GM10248 (cell line): ENCODE data around the gene SANBR.

Experiments
- CTCF ChIA-PET: fragments of 300-600 bp; sonication (Branson Sonifier 250); formaldehyde crosslinking; extraction: SDS; loops from one replicate; lab custom pipeline; 2021; ENCODE audit warnings: antibody characterized with exemption; lab: Yijun Ruan, JAX
- POLR2A ChIA-PET: fragments of 350-650 bp; sonication (Branson Sonifier 250); formaldehyde crosslinking; extraction: SDS; loops from one replicate; lab custom pipeline; 2020; ENCODE audit warnings: antibody characterized with exemption; lab: Yijun Ruan, JAX
- DNase-seq: peaks from one replicate; pipeline ENCODE4 v3.0.0; 2012; ENCODE audit errors: extremely low spot score
- TF ChIP-seq, protein P1 (sequence below): IDR thresholded peaks from 2 replicates; pipeline ENCODE4 v1.5.1; 2012; ENCODE audit warnings: mild to moderate bottlenecking, low read depth; ENCODE audit errors: extremely low read depth, missing control alignments, control extremely low read depth

SANBR gene

DNA sequence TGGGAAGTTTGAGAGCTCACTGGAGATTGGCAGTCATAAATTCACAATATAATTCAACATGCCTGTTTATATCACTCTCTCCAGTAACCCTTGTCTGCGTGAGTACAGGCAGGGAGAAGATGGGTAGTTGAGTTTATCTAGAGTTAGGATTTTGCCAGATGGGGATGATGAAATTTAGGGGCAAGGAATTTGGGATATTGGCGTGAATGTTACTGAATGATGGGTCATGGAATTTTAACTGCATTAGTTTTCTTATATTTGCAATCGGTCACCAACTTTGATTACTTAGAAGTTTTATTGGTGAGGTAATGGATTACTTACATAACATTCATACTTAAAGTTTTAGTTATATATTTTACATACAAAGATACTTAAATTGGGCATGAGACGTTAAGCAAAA lies 35.1 kb downstream of the SANBR start:
- CTCF ChIA-PET, result no interaction called here
- TF ChIP-seq, protein P1, sequence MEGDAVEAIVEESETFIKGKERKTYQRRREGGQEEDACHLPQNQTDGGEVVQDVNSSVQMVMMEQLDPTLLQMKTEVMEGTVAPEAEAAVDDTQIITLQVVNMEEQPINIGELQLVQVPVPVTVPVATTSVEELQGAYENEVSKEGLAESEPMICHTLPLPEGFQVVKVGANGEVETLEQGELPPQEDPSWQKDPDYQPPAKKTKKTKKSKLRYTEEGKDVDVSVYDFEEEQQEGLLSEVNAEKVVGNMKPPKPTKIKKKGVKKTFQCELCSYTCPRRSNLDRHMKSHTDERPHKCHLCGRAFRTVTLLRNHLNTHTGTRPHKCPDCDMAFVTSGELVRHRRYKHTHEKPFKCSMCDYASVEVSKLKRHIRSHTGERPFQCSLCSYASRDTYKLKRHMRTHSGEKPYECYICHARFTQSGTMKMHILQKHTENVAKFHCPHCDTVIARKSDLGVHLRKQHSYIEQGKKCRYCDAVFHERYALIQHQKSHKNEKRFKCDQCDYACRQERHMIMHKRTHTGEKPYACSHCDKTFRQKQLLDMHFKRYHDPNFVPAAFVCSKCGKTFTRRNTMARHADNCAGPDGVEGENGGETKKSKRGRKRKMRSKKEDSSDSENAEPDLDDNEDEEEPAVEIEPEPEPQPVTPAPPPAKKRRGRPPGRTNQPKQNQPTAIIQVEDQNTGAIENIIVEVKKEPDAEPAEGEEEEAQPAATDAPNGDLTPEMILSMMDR, result no peak
- no peak for DNase-seq
- POLR2A ChIA-PET, result no interaction called here

DNA sequence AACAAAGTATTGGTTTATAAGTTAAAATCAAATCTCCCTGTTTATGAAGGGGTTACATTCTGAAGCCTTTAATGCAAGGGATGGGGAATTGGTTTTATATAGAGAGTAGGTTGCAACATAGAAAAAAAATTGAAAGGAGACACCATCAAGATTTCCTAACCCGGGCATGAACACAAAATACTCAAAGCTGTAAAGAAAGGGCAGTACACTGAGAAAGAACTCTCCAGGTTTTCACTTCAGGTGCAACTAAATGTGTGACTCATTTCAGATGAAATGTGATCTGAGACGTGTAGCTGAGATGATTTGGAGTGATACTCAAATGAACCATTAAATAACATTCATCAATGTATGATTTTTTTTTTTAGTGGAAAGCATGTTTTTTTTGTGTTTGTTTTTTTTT lies 43.6 kb downstream of the SANBR start:
- CTCF ChIA-PET, result no interaction called here
- POLR2A ChIA-PET, result no interaction called here
- no peak for DNase-seq
- TF ChIP-seq, protein P1, result no peak

DNA sequence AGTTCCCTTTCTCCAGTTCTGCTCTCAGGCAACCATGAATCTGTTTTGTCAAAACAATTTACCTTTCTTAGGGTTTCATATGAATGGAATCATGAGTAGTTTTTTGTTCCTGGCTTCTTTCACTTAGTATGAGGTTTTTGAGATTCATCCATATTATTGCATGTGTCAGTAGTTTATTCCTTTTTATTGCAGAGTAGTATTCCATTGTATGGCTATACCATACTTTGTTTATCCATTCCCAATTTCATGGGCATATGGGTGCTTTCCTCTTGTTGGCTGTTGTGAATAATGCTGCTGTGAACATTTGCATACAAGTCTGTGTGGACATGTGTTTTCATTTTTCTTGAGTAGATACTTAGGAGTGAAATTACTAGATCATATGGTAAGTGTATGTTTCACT lies 46.0 kb downstream of the SANBR start:
- DNase-seq, result no peak
- ChIA-PET POLR2A (no interaction called here), CTCF (no interaction called here)
- TF ChIP-seq, protein P1, result no peak

DNA sequence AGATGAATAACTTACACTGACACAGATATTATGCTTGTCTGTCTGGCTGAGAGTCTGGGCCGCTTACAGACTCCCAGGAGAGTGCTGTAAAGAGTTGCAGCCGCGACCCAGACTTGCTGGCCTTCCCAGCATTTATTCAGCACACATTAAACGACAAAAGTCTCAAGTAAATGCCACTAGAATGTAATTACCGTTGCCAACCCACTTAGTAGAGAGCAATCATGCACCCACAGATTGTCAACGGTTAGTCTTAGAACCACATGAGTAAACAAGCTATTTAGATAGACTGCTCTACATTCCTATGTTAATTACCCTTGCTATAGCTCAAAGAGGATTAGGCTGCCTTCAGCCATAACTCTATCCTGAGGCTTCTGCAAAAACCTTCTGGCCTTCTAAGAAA lies 48.5 kb downstream of the SANBR start:
- no peak for DNase-seq
- POLR2A ChIA-PET, result no interaction called here
- CTCF ChIA-PET, result no interaction called here
- TF ChIP-seq, protein P1, result no peak
